ENCODE data around the gene PSD2.

PSD2 gene

GRCh38 chr5:139806726-139807646 lies 11.4 kb downstream of the PSD2 start:
- no peak for DNase-seq (ENCODE audit: low read depth in 1 of 2, low spot score in 1 of 2)
- Histone ChIP-seq H3K4me3 (replicated peaks; ENCODE audit: insufficient read depth, low read length) (no peak overlapping the region), H3K27ac (replicated peaks) (no peak overlapping the region), H3K27me3 (ENCODE audit: insufficient read depth, poor library complexity, severe bottlenecking) (no peaks in the 10 kb centered on the region)
- TF ChIP-seq SPI1 (IDR thresholded peaks at IDR 0.05; ENCODE audit: borderline replicate concordance, low read depth): no peak
- no peak for TF ChIP-seq CTCF (IDR thresholded peaks at IDR 0.05; ENCODE audit: insufficient read depth, low read length)
- no peak for TF ChIP-seq POLR2AphosphoS5 (IDR thresholded peaks at IDR 0.05; ENCODE audit: low read depth)

DNA sequence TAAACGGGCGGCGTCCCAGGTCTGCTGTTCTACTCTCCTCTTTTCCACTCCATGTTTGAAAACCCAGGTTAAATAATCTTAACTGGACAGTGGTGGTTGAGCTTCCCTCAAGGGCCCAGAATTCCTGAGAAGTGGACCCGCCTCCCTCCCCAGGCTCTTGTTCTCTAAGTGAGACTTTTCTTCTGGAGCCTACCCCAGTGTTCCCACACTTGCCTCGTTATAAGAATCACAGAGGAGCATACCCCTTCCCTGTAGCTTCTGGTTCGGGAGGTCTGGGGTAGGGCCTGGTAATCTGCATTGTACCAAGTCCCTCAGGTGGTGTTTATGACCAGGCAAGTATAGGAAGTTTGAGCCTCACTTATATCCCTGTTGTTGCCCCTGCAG lies 12.0 kb downstream of the PSD2 start:
- Histone ChIP-seq H3K27ac (replicated peaks) (no peak overlapping the region), H3K4me3 (replicated peaks; ENCODE audit: insufficient read depth, low read length) (no peak overlapping the region), H3K27me3 (ENCODE audit: insufficient read depth, poor library complexity, severe bottlenecking) (no peaks in the 10 kb centered on the region)
- no peak for DNase-seq (ENCODE audit: low read depth in 1 of 2, low spot score in 1 of 2)
- no peak for TF ChIP-seq SPI1 (IDR thresholded peaks at IDR 0.05; ENCODE audit: borderline replicate concordance, low read depth)
- TF ChIP-seq, protein P1, sequence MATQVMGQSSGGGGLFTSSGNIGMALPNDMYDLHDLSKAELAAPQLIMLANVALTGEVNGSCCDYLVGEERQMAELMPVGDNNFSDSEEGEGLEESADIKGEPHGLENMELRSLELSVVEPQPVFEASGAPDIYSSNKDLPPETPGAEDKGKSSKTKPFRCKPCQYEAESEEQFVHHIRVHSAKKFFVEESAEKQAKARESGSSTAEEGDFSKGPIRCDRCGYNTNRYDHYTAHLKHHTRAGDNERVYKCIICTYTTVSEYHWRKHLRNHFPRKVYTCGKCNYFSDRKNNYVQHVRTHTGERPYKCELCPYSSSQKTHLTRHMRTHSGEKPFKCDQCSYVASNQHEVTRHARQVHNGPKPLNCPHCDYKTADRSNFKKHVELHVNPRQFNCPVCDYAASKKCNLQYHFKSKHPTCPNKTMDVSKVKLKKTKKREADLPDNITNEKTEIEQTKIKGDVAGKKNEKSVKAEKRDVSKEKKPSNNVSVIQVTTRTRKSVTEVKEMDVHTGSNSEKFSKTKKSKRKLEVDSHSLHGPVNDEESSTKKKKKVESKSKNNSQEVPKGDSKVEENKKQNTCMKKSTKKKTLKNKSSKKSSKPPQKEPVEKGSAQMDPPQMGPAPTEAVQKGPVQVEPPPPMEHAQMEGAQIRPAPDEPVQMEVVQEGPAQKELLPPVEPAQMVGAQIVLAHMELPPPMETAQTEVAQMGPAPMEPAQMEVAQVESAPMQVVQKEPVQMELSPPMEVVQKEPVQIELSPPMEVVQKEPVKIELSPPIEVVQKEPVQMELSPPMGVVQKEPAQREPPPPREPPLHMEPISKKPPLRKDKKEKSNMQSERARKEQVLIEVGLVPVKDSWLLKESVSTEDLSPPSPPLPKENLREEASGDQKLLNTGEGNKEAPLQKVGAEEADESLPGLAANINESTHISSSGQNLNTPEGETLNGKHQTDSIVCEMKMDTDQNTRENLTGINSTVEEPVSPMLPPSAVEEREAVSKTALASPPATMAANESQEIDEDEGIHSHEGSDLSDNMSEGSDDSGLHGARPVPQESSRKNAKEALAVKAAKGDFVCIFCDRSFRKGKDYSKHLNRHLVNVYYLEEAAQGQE (IDR thresholded peaks at IDR 0.05; ENCODE audit: insufficient replicate concordance, low read depth): no peak

- Histone ChIP-seq H3K4me3 (replicated peaks; ENCODE audit: insufficient read depth, low read length) (no peak overlapping the region), H3K27me3 (ENCODE audit: insufficient read depth, poor library complexity, severe bottlenecking) (no peaks in the 10 kb centered on the region), H3K27ac (replicated peaks) (no peak overlapping the region)
- TF ChIP-seq CTCF (IDR thresholded peaks at IDR 0.05; ENCODE audit: insufficient read depth, low read length): no peak
- TF ChIP-seq, protein P1 (IDR thresholded peaks at IDR 0.05; ENCODE audit: insufficient replicate concordance, low read depth): peak; percentile 95
- no peak for TF ChIP-seq POLR2AphosphoS5 (IDR thresholded peaks at IDR 0.05; ENCODE audit: low read depth)
- no peak for TF ChIP-seq GABPA (IDR thresholded peaks at IDR 0.05; ENCODE audit: low read depth)
- DNase-seq (ENCODE audit: low read depth in 1 of 2, low spot score in 1 of 2): no peak
Observed at GRCh38 chr5:139808481-139809330, 13.1 kb downstream of the PSD2 start.

- TF ChIP-seq CTCF (IDR thresholded peaks at IDR 0.05; ENCODE audit: insufficient read depth, low read length) (no peak), POLR2AphosphoS5 (IDR thresholded peaks at IDR 0.05; ENCODE audit: low read depth) (no peak), GABPA (IDR thresholded peaks at IDR 0.05; ENCODE audit: low read depth) (no peak), SPI1 (IDR thresholded peaks at IDR 0.05; ENCODE audit: borderline replicate concordance, low read depth) (no peak)
- TF ChIP-seq, protein P1 (IDR thresholded peaks at IDR 0.05; ENCODE audit: insufficient replicate concordance, low read depth): no peak
- Histone ChIP-seq H3K27me3 (ENCODE audit: insufficient read depth, poor library complexity, severe bottlenecking) (no peaks in the 10 kb centered on the region), H3K27ac (replicated peaks) (no peak overlapping the region), H3K4me3 (replicated peaks; ENCODE audit: insufficient read depth, low read length) (no peak overlapping the region)
- no peak for DNase-seq (ENCODE audit: low read depth in 1 of 2, low spot score in 1 of 2)
Observed at GRCh38 chr5:139809331-139809810, 13.8 kb downstream of the PSD2 start.

Data from HL-60 (cell line).